Testis (tissue), 3 donors: ENCODE measurements around the gene ZNF37A. TPM values are rescaled to one million over a fixed set of nuclear protein-coding genes. Genes with fewer than 3 reads are reported as not detected.

Source experiments
- DNase-seq: peaks from one replicate; pipeline ENCODE4 v3.0.0-alpha.2; 2019
- H3K27ac ChIP-seq, 2 donors: fragments of 200-600 bp; sonication (generic); one replicate each; pipeline ENCODE4 v1.5.1; 2019
- H3K27me3 ChIP-seq: fragments of 200-600 bp; sonication (generic); one replicate; pipeline ENCODE4 v1.5.1; 2019
- H3K36me3 ChIP-seq: fragments of 200-600 bp; sonication (generic); one replicate; pipeline ENCODE4 v1.5.1; 2017; ENCODE audit warnings: low read depth; ENCODE audit errors: missing control alignments
- H3K4me1 ChIP-seq: fragments of 200-600 bp; sonication (generic); one replicate; pipeline ENCODE4 v1.5.1; 2019
- H3K4me3 ChIP-seq, 2 donors: fragments of 200-600 bp; sonication (generic); one replicate each; pipeline ENCODE4 v1.5.1; 2017 to 2019
- H3K9me3 ChIP-seq: fragments of 200-600 bp; sonication (generic); one replicate; pipeline ENCODE4 v1.5.1; 2017
- CTCF ChIP-seq, 3 experiments: fragments of 450-650 bp in 2 of 3; fragments of 200-600 bp in 1 of 3; sonication (generic) in 1 of 3; IDR thresholded peaks; one replicate each; pipeline ENCODE4 v1.5.1; 2016 to 2019; ENCODE audit warnings: antibody characterized with exemption in 3 of 3, mild to moderate bottlenecking in 2 of 3, moderate library complexity in 1 of 3
- POLR2A ChIP-seq: fragments of 450-650 bp; IDR thresholded peaks from one replicate; pipeline ENCODE4 v1.6.1; 2017; ENCODE audit warnings: antibody characterized with exemption, mild to moderate bottlenecking, moderate library complexity
- WGBS, 2 donors: methylation state at CpG; one replicate each; pipeline ENCODE4 v1.1.5; 2018; 5-methylcytosine and 5-hydroxymethylcytosine counted together
- intact Hi-C: fragments of 100-400 bp; cut with DNase I; formaldehyde crosslinking; loops from one replicate; pipeline ENCODE4 v1.15.1; 2023; ENCODE audit warnings: low total_unique reads
- polyA plus RNA-seq: library from polyadenylated mRNA; stranded (reverse); fragments of 350-450 nt; fragmentation: Illumina TruSeq; extraction: RNeasy Lipid Tissue Mini Kit (QIAGEN cat#74804); gene quantifications from one replicate; pipeline ENCODE4 v1.2.3, GENCODE V29; 2014; ENCODE audit warnings: low read depth, low replicate concordance; ENCODE audit not compliant: insufficient read depth
- small RNA-seq, 2 donors: library from RNA; depleted of rRNA; stranded (forward); fragments of <200 nt; gene quantifications; one replicate each; pipeline ENCODE3, GENCODE V24; 2016
- total RNA-seq, 2 donors: library from RNA; depleted of rRNA; stranded (reverse); fragments of >200 nt; gene quantifications; one replicate each; pipeline ENCODE4 v1.2.3, GENCODE V29; 2016

Gene ZNF37A
- total and polyA plus RNA-seq, 3 donors from 2014 or later: 3.3 to 15.3 (median 13.7) TPM

GRCh38 chr10:38159004-38159403, 64.9 kb downstream of the ZNF37A start:
- H3K27me3 ChIP-seq: no peaks in the 10 kb centered on the region
- 71 to 78% methylated on average over 2 of the region's 2 CpGs for WGBS, 2 donors
- H3K9me3 ChIP-seq: no peaks in the 10 kb centered on the region
- intact Hi-C loops: no loop called here
- no peak for DNase-seq
- H3K27ac ChIP-seq: no peak overlapping the region
- H3K36me3 ChIP-seq: no peaks in the 10 kb centered on the region
- no peak overlapping the region for H3K4me3 ChIP-seq
- H3K4me1 ChIP-seq: no peaks in the 10 kb centered on the region
- TF ChIP-seq CTCF (IDR thresholded peaks at IDR 0.05) (no peak), POLR2A (no peak)

- H3K9me3 ChIP-seq: no peaks in the 10 kb centered on the region
- H3K4me1 ChIP-seq: no peaks in the 10 kb centered on the region
- H3K36me3 ChIP-seq: no peaks in the 10 kb centered on the region
- TF ChIP-seq POLR2A: no peak
- TF ChIP-seq CTCF (IDR thresholded peaks at IDR 0.05): no peak
- H3K27me3 ChIP-seq: no peaks in the 10 kb centered on the region
- H3K4me3 ChIP-seq: no peak overlapping the region
- no peak for DNase-seq
- intact Hi-C loops: no loop called here
- WGBS, 2 donors: 26 to 48% methylated on average over 1 of the region's 1 CpG
- no peak overlapping the region for H3K27ac ChIP-seq
Measured at GRCh38 chr10:38163617-38164016, 69.5 kb downstream of the ZNF37A start.

GRCh38 chr10:38174336-38174735, 80.2 kb downstream of the ZNF37A start:
- H3K27me3 ChIP-seq: no peaks in the 10 kb centered on the region
- H3K36me3 ChIP-seq: no peaks in the 10 kb centered on the region
- TF ChIP-seq CTCF (IDR thresholded peaks at IDR 0.05) (no peak), POLR2A (no peak)
- 39 to 74% methylated on average over 2 of the region's 2 CpGs for WGBS, 2 donors
- intact Hi-C loops: no loop called here
- no peak overlapping the region for H3K27ac ChIP-seq
- DNase-seq: no peak
- no peak overlapping the region for H3K4me3 ChIP-seq
- no peaks in the 10 kb centered on the region for H3K9me3 ChIP-seq
- H3K4me1 ChIP-seq: no peaks in the 10 kb centered on the region

GRCh38 chr10:38184477-38184876, 90.3 kb downstream of the ZNF37A start:
- Histone ChIP-seq H3K9me3 (no peaks in the 10 kb centered on the region), H3K27me3 (no peaks in the 10 kb centered on the region), H3K4me1 (no peaks in the 10 kb centered on the region), H3K27ac (no peak overlapping the region), H3K4me3 (no peak overlapping the region), H3K36me3 (no peaks in the 10 kb centered on the region)
- 32 to 69% methylated on average over 1 of the region's 1 CpG for WGBS, 2 donors
- intact Hi-C loops: no loop called here
- DNase-seq: no peak
- no peak for TF ChIP-seq CTCF (IDR thresholded peaks at IDR 0.05)
- TF ChIP-seq POLR2A: no peak

Small RNA genes lying within 50 kb of the gene (small RNA-seq; reads per million reads assigned to genes)
- 0 to 0.09 reads per million in 2 donors for gene AL117339.2
- gene AL161931.1: 0 reads per million in 2 donors
- gene FXYD6P2: 0.57 to 0.64 reads per million in 2 donors

Other genes with a start within 250 kb of the ZNF37A start
- 10 to 100 TPM; 24.2 to 25.2 TPM for gene ZNF248, start 236.7 kb upstream of the ZNF37A start, total RNA-seq
- gene ZNF248, start 236.7 kb upstream of the ZNF37A start, polyA plus RNA-seq: 13.5 TPM
- 10 to 100 TPM; 10.5 to 12.7 TPM for gene ZNF25, start 117.7 kb upstream of the ZNF37A start, total RNA-seq
- gene ZNF25, start 117.7 kb upstream of the ZNF37A start, polyA plus RNA-seq: 9.5 TPM
- 10 to 100 TPM; 17.5 to 17.7 TPM for gene ZNF33A, start 83.7 kb upstream of the ZNF37A start, total RNA-seq
- 9.2 TPM for gene ZNF33A, start 83.7 kb upstream of the ZNF37A start, polyA plus RNA-seq